NCI-H524 (cell line): ENCODE data around the gene ATP8B4.
"Not testable (repeated sequence)": the region's sequence is repeated elsewhere in the genome, so short reads cannot be mapped to it uniquely, and the experiment has no call there.

Source experiments
- DNase-seq, 2 experiments: peaks; one replicate each; lab custom pipeline; 2025; lab: John Stamatoyannopoulos, UW

ATP8B4 gene

GRCh38 chr15:50119063-50120040, at the start of gene ATP8B4:
Gene ATP8B4 (minus strand): TSS chr15:50119233. CDS start chr15:50106966, 12,267 bp downstream.
- DNase-seq: no peak

GRCh38 chr15:50168379-50168778, 49.3 kb upstream of the ATP8B4 start:
- DNase-seq: no peak

GRCh38 chr15:50167110-50167509, 48.1 kb upstream of the ATP8B4 start:
- DNase-seq: no peak

GRCh38 chr15:50166216-50166615, 47.2 kb upstream of the ATP8B4 start:
- no peak for DNase-seq

GRCh38 chr15:50164458-50164857, 45.4 kb upstream of the ATP8B4 start:
- no peak for DNase-seq

GRCh38 chr15:50163719-50164410, 44.8 kb upstream of the ATP8B4 start:
- no peak for DNase-seq

- DNase-seq: no peak
These were observed 44.1 kb upstream of the ATP8B4 start for GRCh38 chr15:50162969-50163718.

GRCh38 chr15:50158236-50158635, 39.2 kb upstream of the ATP8B4 start:
- not testable (repeated sequence) for DNase-seq

GRCh38 chr15:50151476-50151875, 32.4 kb upstream of the ATP8B4 start:
- DNase-seq: no peak

GRCh38 chr15:50150851-50151250, 31.8 kb upstream of the ATP8B4 start:
- DNase-seq: no peak

GRCh38 chr15:50150349-50150748, 31.3 kb upstream of the ATP8B4 start:
- no peak for DNase-seq

GRCh38 chr15:50149090-50149489, 30.1 kb upstream of the ATP8B4 start:
- DNase-seq: no peak

- peak; percentile 92 to 95 for DNase-seq
These were observed 29.4 kb upstream of the ATP8B4 start for GRCh38 chr15:50148362-50148963.

- DNase-seq: no peak
These were observed 27.6 kb upstream of the ATP8B4 start for GRCh38 chr15:50146632-50147031.

GRCh38 chr15:50145451-50145872, 26.4 kb upstream of the ATP8B4 start:
- peak; percentile 61 to 86 for DNase-seq

- peak in 1 of 2 experiments; percentile 37 for DNase-seq
These were observed 25.5 kb upstream of the ATP8B4 start for GRCh38 chr15:50144341-50145120.

- DNase-seq: no peak
These were observed 24.3 kb upstream of the ATP8B4 start for GRCh38 chr15:50143255-50143860.

- DNase-seq: no peak
These were observed 22.8 kb upstream of the ATP8B4 start for GRCh38 chr15:50141856-50142255.

GRCh38 chr15:50140983-50141382, 21.9 kb upstream of the ATP8B4 start:
- no peak for DNase-seq

- peak in 1 of 2 experiments; percentile 28 for DNase-seq
These were observed 21.1 kb upstream of the ATP8B4 start for GRCh38 chr15:50140098-50140497.
